ENCODE results near the gene MARCHF3. TPM values are rescaled to one million over a fixed set of nuclear protein-coding genes. Genes with fewer than 3 reads are reported as not detected.

The MARCHF3 gene
- total RNA-seq, 1 experiment from 2014 or later, result 16.1 TPM

- ATAC-seq, result no peak
Observed at GRCh38 chr5:127070243-127070642, 39.9 kb upstream of the MARCHF3 start.

DNA sequence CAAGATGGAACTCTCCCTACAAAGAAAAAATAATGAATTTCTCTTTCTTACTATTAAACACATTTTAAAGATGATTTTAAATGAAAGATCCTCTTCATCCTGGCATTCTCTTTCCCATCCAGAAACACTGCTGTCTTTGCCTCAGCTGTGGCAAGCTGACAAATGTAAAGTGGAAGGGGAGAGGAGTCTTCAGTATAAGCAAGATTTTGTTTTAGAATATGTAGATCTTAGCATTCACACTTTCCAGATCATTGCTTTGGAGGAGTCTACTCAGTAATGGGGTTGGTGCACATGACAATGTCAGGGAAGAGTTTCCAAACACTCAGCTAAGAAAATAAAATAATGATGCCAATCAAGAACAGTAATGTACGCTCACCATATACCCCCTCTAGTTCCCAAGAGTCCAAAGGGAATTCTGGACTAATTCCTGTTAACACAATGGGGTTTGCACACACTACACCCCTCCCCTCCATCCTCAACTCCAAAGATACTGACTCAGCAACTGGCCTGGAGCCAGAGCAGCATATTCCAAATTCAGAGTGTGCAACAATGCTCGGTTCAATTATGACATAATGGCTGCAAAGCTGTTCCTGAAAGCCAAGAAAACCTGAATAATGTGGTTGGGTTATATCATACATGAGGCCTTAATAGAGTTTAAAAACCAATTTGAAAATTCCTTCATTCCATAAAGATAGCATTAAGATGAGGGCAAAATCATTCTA lies 38.3 kb upstream of the MARCHF3 start:
- Mint-ChIP-seq H3K27ac (no peak overlapping the region), H3K4me1 (peaks cover 38% of the 10 kb centered on the region), H3K27me3 (ENCODE audit: low read depth) (no peaks in the 10 kb centered on the region; the same call in 1 of the 2 replicates), H3K4me3 (no peak overlapping the region), H3K9me3 (no peaks in the 10 kb centered on the region), H3K36me3 (no peaks in the 10 kb centered on the region)
- CTCF ChIA-PET, result no interaction called here
- TF ChIP-seq CREB1 (CRISPR knock-in tag; IDR thresholded peaks at IDR 0.05), result no peak
- no peak for TF ChIP-seq GRHL2 (CRISPR knock-in tag; IDR thresholded peaks at IDR 0.05; ENCODE audit: insufficient replicate concordance, severe bottlenecking)
- TF ChIP-seq, protein P1, sequence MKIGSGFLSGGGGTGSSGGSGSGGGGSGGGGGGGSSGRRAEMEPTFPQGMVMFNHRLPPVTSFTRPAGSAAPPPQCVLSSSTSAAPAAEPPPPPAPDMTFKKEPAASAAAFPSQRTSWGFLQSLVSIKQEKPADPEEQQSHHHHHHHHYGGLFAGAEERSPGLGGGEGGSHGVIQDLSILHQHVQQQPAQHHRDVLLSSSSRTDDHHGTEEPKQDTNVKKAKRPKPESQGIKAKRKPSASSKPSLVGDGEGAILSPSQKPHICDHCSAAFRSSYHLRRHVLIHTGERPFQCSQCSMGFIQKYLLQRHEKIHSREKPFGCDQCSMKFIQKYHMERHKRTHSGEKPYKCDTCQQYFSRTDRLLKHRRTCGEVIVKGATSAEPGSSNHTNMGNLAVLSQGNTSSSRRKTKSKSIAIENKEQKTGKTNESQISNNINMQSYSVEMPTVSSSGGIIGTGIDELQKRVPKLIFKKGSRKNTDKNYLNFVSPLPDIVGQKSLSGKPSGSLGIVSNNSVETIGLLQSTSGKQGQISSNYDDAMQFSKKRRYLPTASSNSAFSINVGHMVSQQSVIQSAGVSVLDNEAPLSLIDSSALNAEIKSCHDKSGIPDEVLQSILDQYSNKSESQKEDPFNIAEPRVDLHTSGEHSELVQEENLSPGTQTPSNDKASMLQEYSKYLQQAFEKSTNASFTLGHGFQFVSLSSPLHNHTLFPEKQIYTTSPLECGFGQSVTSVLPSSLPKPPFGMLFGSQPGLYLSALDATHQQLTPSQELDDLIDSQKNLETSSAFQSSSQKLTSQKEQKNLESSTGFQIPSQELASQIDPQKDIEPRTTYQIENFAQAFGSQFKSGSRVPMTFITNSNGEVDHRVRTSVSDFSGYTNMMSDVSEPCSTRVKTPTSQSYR (CRISPR knock-in tag; IDR thresholded peaks at IDR 0.05), result no peak
- TF ChIP-seq EMX1 (CRISPR knock-in tag; IDR thresholded peaks at IDR 0.05), result no peak
- no peak for TF ChIP-seq NR3C1 (CRISPR knock-in tag; conservative IDR thresholded peaks at IDR 0.05; ENCODE audit: low read depth)
- no peak for TF ChIP-seq NR1H2 (CRISPR knock-in tag; IDR thresholded peaks at IDR 0.05)
- TF ChIP-seq TEAD4 (CRISPR knock-in tag; IDR thresholded peaks at IDR 0.05), result no peak
- TF ChIP-seq NFATC4 (CRISPR knock-in tag; IDR thresholded peaks at IDR 0.05), result no peak
- TF ChIP-seq NR2C2 (CRISPR knock-in tag; IDR thresholded peaks at IDR 0.05), result no peak
- no peak for TF ChIP-seq ZNF121 (CRISPR knock-in tag; IDR thresholded peaks at IDR 0.05)
- no peak for TF ChIP-seq TP53 (CRISPR knock-in tag; IDR thresholded peaks at IDR 0.05)
- TF ChIP-seq SOX15 (CRISPR knock-in tag; IDR thresholded peaks at IDR 0.05), result no peak
- ATAC-seq (no peak), DNase-seq (ENCODE audit: low spot score) (no peak)
- POLR2A ChIA-PET, result no interaction called here

More at GRCh38 chr5:127070243-127070642, 39.9 kb upstream of the MARCHF3 start:
- Mint-ChIP-seq H3K4me3 (no peak overlapping the region), H3K27ac (no peak overlapping the region), H3K9me3 (no peaks in the 10 kb centered on the region), H3K27me3 (ENCODE audit: low read depth) (no peaks in the 10 kb centered on the region; the same call in 1 of the 2 replicates), H3K36me3 (no peaks in the 10 kb centered on the region), H3K4me1 (peaks cover 43% of the 10 kb centered on the region)
- CTCF ChIA-PET, result no interaction called here
- POLR2A ChIA-PET, result no interaction called here
- no peak for DNase-seq (ENCODE audit: low spot score)
- no peak for TF ChIP-seq ZNF263 (CRISPR knock-in tag; IDR thresholded peaks at IDR 0.05; ENCODE audit: low read depth)
- TF ChIP-seq GTF2I (CRISPR knock-in tag; conservative IDR thresholded peaks at IDR 0.05), result no peak
- TF ChIP-seq, protein P2, sequence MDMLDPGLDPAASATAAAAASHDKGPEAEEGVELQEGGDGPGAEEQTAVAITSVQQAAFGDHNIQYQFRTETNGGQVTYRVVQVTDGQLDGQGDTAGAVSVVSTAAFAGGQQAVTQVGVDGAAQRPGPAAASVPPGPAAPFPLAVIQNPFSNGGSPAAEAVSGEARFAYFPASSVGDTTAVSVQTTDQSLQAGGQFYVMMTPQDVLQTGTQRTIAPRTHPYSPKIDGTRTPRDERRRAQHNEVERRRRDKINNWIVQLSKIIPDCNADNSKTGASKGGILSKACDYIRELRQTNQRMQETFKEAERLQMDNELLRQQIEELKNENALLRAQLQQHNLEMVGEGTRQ (CRISPR knock-in tag; IDR thresholded peaks at IDR 0.05), result no peak
- no peak for TF ChIP-seq NR3C1 (CRISPR knock-in tag; conservative IDR thresholded peaks at IDR 0.05; ENCODE audit: low read depth)
- no peak for TF ChIP-seq KAT7 (CRISPR knock-in tag; IDR thresholded peaks at IDR 0.05; ENCODE audit: borderline replicate concordance)
- TF ChIP-seq, protein P3, sequence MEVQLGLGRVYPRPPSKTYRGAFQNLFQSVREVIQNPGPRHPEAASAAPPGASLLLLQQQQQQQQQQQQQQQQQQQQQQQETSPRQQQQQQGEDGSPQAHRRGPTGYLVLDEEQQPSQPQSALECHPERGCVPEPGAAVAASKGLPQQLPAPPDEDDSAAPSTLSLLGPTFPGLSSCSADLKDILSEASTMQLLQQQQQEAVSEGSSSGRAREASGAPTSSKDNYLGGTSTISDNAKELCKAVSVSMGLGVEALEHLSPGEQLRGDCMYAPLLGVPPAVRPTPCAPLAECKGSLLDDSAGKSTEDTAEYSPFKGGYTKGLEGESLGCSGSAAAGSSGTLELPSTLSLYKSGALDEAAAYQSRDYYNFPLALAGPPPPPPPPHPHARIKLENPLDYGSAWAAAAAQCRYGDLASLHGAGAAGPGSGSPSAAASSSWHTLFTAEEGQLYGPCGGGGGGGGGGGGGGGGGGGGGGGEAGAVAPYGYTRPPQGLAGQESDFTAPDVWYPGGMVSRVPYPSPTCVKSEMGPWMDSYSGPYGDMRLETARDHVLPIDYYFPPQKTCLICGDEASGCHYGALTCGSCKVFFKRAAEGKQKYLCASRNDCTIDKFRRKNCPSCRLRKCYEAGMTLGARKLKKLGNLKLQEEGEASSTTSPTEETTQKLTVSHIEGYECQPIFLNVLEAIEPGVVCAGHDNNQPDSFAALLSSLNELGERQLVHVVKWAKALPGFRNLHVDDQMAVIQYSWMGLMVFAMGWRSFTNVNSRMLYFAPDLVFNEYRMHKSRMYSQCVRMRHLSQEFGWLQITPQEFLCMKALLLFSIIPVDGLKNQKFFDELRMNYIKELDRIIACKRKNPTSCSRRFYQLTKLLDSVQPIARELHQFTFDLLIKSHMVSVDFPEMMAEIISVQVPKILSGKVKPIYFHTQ (CRISPR knock-in tag; IDR thresholded peaks at IDR 0.05), result no peak
- TF ChIP-seq, protein P4, sequence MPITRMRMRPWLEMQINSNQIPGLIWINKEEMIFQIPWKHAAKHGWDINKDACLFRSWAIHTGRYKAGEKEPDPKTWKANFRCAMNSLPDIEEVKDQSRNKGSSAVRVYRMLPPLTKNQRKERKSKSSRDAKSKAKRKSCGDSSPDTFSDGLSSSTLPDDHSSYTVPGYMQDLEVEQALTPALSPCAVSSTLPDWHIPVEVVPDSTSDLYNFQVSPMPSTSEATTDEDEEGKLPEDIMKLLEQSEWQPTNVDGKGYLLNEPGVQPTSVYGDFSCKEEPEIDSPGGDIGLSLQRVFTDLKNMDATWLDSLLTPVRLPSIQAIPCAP (CRISPR knock-in tag; IDR thresholded peaks at IDR 0.05), result no peak
- TF ChIP-seq SP1 (CRISPR knock-in tag; conservative IDR thresholded peaks at IDR 0.05), result no peak
- TF ChIP-seq, protein P5, sequence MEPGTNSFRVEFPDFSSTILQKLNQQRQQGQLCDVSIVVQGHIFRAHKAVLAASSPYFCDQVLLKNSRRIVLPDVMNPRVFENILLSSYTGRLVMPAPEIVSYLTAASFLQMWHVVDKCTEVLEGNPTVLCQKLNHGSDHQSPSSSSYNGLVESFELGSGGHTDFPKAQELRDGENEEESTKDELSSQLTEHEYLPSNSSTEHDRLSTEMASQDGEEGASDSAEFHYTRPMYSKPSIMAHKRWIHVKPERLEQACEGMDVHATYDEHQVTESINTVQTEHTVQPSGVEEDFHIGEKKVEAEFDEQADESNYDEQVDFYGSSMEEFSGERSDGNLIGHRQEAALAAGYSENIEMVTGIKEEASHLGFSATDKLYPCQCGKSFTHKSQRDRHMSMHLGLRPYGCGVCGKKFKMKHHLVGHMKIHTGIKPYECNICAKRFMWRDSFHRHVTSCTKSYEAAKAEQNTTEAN (CRISPR knock-in tag; IDR thresholded peaks at IDR 0.05), result no peak
- TF ChIP-seq ELF4 (CRISPR knock-in tag; IDR thresholded peaks at IDR 0.05; ENCODE audit: low read depth), result no peak

Measured in WTC11 (cell line).